Measurements from ENCODE around the gene EEA1.
A peak's percentile ranks its signal among the peaks of the same experiment; 100 is the strongest.

The EEA1 gene

DNA sequence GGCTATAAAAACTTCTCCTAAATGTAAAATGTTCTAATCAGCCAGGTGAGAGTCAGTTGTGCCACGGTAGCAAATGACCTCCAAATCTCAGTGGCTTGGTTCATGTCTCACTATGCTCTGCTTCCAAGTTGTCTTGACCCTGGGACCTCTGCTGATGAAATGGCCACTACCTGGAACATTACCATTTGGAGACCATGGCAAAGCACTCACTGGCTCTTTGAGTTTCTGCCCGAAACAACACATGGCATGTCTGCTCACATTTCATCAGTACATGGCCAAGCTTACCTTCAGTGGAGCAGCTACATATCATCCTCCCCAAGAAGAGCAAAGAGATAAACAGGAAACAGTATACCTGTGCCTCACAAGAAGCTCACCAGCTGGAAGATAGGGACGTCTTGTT lies 186.1 kb downstream of the EEA1 start:
- no peak for DNase-seq

DNA sequence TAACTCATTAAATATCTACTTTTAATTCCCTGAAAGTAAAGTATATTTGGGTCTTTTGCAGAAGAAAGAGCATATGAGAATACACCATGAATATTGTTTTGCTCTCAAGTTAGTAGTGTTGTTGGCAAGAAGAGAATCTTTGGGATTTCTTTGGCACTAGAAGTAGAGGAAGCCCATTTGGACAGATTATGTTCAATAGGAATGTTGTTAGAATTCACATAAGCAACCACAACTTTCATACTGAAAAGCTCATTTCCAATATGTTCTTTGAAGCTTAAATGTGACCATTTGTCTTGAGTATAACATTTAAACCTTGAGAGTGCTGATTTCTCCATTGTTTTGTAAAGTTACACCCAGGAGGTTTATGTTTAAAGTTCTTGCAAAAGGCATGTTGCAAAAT lies 188.7 kb downstream of the EEA1 start:
- DNase-seq = no peak

DNA sequence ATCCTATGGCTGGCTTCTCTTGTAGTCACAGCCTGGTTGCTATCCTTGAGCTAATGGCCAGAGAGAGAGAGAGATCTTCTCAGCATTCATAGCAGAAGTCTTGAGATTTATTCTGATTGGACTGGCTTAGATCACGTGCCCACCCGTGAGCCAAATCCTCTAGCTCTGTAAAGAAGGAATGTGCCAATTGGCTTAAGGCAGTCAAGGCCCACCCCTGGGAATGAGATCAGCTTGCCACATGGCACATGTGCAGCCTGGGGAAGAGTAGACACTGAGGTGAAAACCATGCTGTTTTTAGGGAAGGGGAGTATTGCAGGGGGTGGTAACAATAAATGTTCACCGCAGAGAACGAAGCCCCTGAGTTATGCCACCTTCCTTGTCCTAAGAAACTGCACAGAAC lies 190.0 kb downstream of the EEA1 start:
- no peak for DNase-seq

DNA sequence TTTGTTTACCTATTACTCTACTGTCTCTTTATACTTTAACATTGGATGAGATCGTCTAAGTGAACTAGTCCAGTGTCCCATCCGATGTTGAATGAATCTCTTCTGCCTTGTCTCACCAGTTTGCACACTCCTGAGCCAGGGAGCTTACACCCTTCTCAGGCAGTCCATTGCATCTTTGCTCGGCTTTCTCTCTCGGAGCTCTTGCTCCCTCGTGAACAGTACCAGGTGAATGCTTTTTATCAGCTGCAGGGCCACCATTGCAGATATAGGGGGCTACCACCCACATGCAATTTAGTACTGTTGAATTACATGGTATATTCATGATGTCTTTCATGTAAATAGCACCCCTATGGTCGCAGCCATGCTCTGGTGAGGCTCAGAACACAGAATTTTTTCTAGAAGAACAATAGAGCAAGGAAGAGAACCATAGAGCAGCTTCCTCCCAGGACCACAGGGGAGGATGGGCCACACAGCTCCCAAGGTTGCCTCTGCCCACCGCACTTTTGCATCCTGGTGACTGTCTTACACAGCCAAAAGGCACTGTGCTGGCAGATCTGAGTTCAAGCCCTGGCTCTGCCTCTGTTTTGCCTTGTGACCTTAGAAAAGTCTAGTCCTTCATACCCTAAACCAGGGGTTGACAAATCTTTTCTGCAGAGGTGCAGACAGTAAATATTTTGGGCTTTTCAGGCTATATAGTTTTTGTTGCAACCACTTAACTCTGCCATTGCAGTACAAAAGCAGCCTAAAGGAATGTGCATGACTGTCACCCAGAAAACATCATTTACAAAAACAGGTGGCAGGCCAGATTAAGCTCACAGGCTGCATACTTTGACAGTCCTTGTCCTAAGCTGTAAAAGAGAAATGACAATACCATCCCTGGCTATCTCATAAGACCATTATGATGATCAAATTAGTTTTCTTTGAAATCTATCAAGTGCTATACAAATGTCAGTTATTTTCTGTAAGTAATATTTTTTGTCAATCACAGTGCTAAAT lies 190.9 kb downstream of the EEA1 start:
- DNase-seq = no peak

DNA sequence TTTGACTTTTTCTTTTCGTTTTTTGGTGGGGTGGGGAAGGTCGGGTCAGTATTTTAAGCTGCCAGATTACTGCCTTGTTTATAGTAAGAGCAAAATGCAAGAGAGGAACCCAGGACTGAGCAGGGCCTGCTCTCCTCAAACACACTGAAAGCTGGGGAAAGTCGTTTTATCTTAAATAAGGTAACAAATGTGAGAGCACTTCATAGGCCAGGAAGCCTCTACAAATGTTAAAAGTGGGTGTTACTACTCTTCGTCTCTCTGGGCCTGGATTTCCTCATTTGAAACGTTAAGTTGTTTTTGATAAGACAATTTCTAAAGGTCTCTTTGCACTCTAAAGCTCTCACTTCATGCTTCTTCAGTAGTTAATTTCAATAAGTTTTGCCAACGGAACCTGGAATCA lies 192.5 kb downstream of the EEA1 start:
- DNase-seq = no peak

DNA sequence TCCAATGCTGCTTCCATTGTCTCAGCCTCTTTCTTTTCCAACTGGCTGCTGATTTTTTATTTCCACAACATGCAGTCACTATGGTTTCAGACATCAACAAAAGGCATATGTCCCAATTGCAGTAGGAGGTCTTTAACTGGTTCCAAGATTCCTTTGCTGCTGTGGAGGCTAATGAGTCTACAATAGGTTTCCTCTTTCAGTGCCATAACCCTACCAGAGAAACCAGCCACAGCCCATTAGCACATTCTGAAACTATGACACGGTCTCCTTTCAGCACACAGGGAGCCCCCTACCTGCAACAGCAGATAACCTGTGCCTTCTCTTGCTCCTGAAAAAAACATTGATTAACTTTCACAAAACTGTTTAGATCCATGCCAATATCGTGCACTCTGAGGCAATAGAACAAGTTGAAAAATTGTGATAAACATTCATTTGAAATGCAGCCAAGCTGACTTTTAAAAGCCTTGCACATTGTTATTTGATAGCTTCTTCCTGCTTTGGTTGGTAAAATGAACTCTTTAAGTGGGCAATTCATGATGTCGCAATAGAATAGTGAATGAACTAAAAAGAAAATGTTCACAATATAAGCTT lies 193.9 kb downstream of the EEA1 start:
- DNase-seq = peak; percentile 61

DNA sequence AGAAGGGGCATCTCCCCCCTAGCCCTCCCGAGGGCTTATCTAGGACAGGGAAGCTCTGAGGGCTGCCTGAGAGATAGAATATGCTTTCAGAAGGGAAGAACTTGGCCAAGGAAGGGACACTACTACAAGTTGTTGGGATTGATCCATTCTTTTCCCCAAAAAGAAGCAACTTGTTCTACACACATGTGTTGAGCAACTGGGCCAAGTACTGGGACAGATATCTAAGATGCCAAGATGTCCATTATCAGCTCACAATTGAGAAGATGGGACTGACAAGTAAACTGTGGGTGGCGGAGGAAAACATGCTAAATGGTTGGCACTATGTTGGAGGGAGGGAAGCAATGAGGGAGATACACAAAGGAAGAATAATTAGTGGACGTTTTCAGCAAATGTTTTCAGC lies 195.4 kb downstream of the EEA1 start:
- DNase-seq = no peak

DNA sequence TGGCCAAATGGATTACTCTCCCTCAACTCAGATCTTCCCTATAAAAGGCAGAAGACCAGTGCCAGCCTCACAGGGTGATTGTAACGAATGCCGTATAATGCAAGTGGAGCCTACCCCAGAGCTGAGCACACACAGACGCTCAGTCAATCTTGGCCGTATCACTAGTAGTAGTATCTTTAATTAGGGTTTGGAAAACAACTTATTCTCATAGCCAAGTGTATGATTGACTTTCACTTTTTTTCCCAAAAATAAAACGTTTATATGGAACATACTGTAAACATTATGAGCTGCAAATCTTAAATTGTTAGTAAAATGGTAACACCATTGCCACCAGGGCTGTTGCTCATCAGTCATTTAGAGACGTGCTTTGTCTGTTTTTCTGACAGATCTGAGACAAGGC lies 195.9 kb downstream of the EEA1 start:
- no peak for DNase-seq

DNA sequence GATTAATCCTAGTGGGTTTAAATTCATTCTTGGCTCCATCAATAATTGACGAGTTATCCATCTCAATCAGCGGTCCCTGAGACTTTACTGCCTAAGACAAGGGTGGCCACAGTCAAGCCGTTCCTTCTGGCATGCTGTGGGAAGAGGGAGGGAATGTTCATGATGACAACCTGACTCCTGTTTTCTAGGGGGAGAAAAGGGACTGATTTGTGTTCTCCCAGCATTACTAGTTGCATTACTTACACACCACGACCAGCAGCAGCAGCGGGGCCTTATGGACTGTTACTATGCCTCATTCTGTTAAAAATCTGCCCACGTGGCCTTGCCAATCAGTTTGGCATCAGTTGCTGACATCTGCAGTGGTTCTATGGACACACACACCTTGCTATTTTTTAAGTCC lies 196.4 kb downstream of the EEA1 start:
- no peak for DNase-seq

DNA sequence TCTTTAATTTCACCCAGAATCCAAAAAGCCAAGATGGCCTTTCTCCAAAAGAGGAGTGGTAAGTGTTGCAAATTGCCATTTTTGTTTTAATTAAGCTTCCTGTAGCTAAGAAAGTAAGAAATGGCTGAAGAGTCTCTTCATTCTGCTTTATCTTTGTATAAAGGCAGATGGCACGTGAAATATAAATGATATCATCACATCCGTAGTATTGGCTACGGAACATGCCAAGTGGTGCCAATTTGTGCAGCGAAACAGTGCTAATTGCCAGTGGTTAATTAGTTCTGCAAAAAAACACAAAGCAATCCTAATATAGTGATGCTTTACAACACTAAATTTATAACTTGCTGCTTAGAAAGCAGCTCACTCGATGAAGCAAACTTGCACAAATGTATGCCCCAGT lies 196.9 kb downstream of the EEA1 start:
- no peak for DNase-seq

DNA sequence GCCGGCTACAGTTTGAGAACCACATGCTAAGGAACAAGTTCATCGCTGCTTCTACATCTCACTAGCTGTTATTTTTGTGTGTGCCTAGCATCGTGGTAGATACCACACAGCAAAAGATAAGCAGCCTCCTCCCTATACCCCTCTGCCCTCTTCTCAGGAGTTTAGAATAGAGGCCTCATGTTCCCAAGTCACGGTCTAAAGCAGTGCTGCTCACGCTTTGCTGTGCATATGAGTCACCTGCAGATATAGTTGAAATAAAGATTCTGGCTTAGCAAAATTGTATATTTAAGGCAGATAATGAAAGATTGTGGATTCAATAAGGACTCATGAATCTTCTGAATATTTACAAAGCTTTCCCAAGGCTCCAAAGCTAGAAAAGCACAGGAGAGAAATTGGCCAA lies 198.3 kb downstream of the EEA1 start:
- no peak for DNase-seq

DNA sequence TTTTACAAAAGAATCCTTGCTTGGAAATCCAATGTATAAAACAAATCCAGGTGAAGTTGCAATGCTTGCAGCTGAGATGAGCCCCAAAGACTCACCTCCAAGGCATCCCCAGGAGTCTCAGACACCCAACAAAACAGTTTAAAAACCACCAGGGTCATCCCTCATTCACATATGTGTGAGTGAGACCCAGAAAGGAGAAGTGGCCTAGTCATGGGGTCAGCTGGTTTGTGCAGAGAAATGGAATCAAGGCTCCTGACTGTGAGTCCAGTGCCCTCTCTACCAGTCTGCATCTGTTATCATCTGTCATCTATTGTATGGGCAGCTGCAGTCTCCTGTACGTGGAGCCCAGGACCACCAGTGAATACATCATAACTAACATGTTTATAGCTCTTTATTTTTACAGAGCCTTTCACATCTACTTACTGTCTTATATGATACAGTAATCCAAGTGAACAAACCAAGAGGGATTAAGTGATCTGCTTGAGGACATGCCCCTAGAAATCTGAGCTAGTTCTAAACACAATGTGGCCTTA lies 199.3 kb downstream of the EEA1 start:
- no peak for DNase-seq

DNA sequence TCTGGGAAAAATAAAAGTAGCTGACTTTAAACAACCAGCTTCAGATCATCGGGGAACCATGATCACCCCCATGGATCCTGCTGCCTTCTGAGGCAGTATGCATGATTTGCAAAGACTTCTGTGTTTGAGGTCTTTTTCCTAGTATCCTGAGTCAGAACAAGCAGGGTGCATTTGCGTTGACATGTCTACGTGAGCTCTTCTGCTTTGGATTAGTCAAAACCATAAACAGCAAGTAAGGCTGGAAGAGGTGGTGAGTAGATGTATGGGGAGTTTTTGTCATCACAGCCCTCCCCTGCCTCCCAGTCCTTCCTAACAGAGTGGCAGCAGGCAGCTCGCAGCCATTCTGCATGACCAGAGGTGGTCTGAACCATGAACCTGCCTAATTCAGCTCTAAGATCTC lies 202.2 kb downstream of the EEA1 start:
- no peak for DNase-seq

DNA sequence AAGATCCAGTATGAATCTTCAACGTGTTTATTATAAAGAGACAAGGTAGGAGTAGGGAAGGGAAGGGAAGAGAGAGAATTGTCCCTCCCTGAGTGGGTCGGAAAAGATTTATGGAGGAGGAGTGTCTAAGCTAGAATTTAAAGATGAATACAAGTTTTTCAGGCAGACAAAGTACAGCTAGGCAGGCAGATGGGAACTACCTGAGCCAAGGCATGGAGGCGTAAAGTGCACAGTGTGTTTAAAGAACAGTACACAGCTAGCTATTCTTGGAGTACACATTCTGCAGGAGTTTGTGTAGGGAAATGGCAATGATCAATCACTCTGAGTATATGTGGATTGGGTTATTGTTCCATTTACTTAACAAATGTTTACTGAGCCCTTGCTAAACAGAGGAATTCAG lies 206.2 kb downstream of the EEA1 start:
- no peak for DNase-seq

DNA sequence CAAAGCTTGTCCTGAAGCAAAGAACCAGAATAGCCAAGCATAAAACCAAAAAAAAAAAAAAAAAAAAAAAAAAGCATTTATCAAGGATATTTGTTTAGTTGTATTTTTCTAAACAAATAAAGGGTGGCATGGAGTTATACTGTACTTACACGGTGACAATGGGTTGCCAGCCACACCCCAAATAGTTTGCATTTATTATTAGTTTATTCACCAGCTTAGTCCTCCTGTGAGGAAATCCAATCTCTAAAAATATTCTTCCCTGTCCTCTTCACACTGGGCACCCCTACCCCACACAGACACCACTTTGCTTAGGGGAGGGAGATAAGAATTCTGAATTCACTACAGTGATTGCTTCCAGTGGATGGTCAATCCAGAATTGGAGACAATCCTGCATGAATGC lies 207.4 kb downstream of the EEA1 start:
- DNase-seq = no peak

DNA sequence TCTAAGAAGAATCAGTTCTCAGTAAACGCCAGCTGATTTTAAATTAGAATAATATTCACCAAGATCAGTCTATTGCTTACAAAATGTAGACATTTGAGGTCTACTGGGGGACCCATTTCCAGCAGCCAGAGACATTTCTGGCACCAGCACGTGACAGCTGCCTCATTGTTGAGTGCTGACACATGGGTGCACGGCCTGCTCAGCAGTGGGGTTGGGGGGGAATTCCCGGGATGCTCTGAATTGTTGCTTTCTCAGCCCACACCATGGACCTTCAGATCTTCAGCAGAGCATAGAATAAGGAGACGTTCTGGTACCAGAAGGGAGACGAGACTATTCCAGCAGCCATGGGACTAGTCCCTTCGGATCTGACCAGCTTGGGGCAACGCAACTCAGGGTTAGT lies 208.0 kb downstream of the EEA1 start:
- DNase-seq = peak; percentile 74

Measured in EL (cell line).